ENCODE measurements around the gene WBP11.

DNA sequence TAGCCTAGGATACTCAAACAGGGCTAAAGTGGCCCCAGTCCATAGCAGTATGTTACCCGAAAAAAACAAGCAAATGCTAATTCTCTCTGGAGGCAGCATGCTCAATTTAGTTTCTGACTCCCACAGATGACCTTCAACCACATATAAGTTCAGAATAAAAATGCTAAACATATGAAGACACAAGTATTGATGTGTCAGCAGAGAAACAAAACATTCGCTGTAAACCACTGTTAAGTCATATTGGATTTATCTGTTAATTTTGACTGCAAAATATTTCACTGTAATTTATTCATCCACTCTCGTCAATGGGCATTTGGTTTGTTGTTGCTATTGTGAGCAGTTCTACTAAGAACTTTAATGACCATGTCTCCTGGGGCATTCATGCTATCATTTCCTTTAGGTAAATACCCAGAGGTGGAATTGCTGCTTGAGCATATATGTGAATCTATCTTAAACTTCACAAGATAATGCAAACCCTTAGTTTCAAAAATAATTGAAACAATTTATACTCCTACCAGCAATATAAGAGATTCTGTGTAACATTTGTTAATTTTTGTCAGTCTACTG, 36.5 kb downstream of the WBP11 start:
- TF ChIP-seq CTCF (IDR thresholded peaks at IDR 0.05 in 8 of 11, conservative IDR thresholded peaks at IDR 0.05 in 3 of 11) (no peak), POLR2AphosphoS5 (IDR thresholded peaks at IDR 0.05) (no peak)

Data from spleen (tissue), 7 donors.